ENCODE measurements around the gene HOMER2. TPM values are rescaled to one million over a fixed set of nuclear protein-coding genes. Genes with fewer than 3 reads are reported as not detected.

The HOMER2 gene
- total RNA-seq, 1 experiment from 2014 or later = 49.4 TPM

DNA sequence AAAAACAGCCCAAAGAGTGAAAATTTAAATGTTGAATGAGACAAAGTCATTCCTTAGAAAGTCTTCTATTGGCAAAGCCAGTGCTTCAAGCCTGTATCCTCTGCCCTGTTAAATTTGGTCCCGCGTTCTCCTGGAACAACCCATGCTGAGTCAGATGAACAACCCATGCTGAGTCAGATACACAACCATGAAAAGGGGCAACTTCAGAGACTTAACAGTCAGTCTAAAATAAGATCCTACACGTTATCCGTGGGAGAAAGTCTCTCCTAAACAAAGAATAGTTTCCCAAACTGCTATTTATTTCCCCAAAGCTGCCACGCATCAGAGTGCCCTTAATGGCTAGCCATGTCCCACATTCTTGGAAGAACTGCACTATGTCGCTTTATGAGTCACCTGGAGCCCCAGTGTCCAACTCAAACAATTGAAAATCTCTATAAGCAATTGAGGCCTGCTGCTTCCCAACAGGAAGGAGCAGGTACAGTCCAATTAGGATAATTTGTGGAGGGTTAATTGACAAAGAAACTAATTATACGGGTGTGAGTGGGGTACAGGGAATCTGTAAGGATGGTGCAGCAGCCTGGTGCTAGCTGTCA, 77.0 kb downstream of the HOMER2 start:
- Mint-ChIP-seq H3K4me1 (ENCODE audit: low read depth, unreplicated experiment) (no peaks in the 10 kb centered on the region), H3K27me3 (ENCODE audit: unreplicated experiment) (no peaks in the 10 kb centered on the region), H3K4me3 (ENCODE audit: low read depth, unreplicated experiment) (no peak overlapping the region), H3K27ac (ENCODE audit: unreplicated experiment) (no peak overlapping the region), H3K9me3 (ENCODE audit: low read depth, unreplicated experiment) (no peaks in the 10 kb centered on the region), H3K36me3 (ENCODE audit: insufficient read depth, unreplicated experiment) (no peaks in the 10 kb centered on the region)
- no TSS peak for BruUV-seq (replicated peaks)
- no peak for DNase-seq
- CTCF ChIA-PET = no interaction called here
- intact Hi-C loops (cut with micrococcal nuclease; ENCODE audit: unreplicated experiment) = loop anchor here (1.0 kb wide), 1 partner anchor 18 kb away; no protein-coding TSS in a partner anchor
- TF ChIP-seq, protein P1, sequence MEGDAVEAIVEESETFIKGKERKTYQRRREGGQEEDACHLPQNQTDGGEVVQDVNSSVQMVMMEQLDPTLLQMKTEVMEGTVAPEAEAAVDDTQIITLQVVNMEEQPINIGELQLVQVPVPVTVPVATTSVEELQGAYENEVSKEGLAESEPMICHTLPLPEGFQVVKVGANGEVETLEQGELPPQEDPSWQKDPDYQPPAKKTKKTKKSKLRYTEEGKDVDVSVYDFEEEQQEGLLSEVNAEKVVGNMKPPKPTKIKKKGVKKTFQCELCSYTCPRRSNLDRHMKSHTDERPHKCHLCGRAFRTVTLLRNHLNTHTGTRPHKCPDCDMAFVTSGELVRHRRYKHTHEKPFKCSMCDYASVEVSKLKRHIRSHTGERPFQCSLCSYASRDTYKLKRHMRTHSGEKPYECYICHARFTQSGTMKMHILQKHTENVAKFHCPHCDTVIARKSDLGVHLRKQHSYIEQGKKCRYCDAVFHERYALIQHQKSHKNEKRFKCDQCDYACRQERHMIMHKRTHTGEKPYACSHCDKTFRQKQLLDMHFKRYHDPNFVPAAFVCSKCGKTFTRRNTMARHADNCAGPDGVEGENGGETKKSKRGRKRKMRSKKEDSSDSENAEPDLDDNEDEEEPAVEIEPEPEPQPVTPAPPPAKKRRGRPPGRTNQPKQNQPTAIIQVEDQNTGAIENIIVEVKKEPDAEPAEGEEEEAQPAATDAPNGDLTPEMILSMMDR (IDR thresholded peaks at IDR 0.05; ENCODE audit: unreplicated experiment) = no peak

DNA sequence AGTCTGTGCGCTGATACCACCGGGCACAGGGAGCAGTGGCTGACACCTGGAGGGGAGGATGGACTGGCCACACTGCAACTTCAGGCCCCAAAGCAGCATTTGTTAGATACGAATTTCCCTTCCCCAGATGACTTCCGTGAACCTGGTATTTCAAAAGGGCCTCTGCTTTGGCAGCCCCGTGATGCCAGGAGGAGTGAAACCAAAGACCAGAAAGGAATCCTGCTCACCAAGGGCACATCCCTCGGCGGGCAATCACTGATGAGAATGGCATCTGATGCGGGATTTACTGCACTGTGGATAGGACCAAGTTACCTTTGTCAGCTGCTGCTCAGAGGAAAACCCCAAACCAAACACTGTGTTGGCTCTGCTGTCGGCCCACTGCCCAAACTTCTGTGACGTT, 77.6 kb downstream of the HOMER2 start:
- no peaks in the 10 kb centered on the region for H3K36me3 Mint-ChIP-seq (ENCODE audit: insufficient read depth, unreplicated experiment)
- no peaks in the 10 kb centered on the region for H3K4me1 Mint-ChIP-seq (ENCODE audit: low read depth, unreplicated experiment)
- CTCF ChIA-PET = interaction anchor here (1.1 kb wide), 1 partner anchor 127 kb away, joined by 3 read pairs; no protein-coding TSS in a partner anchor
- TF ChIP-seq, protein P1 (IDR thresholded peaks at IDR 0.05; ENCODE audit: unreplicated experiment) = no peak
- H3K27me3 Mint-ChIP-seq (ENCODE audit: unreplicated experiment) = no peaks in the 10 kb centered on the region
- no peak overlapping the region for H3K4me3 Mint-ChIP-seq (ENCODE audit: low read depth, unreplicated experiment)
- no TSS peak for BruUV-seq (replicated peaks)
- no peak overlapping the region for H3K27ac Mint-ChIP-seq (ENCODE audit: unreplicated experiment)
- no peak for DNase-seq
- intact Hi-C loops (cut with micrococcal nuclease; ENCODE audit: unreplicated experiment) = no loop called here
- H3K9me3 Mint-ChIP-seq (ENCODE audit: low read depth, unreplicated experiment) = no peaks in the 10 kb centered on the region

DNA sequence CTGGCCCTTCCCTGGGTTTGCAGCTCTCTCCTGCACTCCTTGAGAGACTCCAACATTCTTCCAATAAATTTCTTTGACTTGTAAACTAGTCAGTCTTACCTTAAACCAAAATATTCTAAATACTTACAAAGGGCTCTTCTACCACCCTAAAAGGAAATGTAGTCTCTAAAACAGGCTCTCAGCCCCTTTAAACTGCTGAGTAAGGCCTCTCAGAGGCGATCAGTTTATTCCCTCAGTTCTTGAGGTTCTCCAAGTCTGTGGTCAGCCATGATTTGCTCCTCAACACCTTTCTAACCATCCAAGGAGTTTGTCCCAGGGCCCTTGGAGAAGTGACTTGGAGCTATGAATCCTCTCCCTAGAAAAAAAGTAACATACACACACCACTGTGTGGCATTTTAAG, 78.3 kb downstream of the HOMER2 start:
- CTCF ChIA-PET = interaction anchor here (1.1 kb wide), 1 partner anchor 128 kb away, joined by 3 read pairs; no protein-coding TSS in a partner anchor
- Mint-ChIP-seq H3K36me3 (ENCODE audit: insufficient read depth, unreplicated experiment) (no peaks in the 10 kb centered on the region), H3K4me3 (ENCODE audit: low read depth, unreplicated experiment) (no peak overlapping the region), H3K4me1 (ENCODE audit: low read depth, unreplicated experiment) (no peaks in the 10 kb centered on the region), H3K27ac (ENCODE audit: unreplicated experiment) (no peak overlapping the region), H3K9me3 (ENCODE audit: low read depth, unreplicated experiment) (no peaks in the 10 kb centered on the region), H3K27me3 (ENCODE audit: unreplicated experiment) (no peaks in the 10 kb centered on the region)
- intact Hi-C loops (cut with micrococcal nuclease; ENCODE audit: unreplicated experiment) = no loop called here
- DNase-seq = no peak
- BruUV-seq (replicated peaks) = no TSS peak
- TF ChIP-seq, protein P1 (IDR thresholded peaks at IDR 0.05; ENCODE audit: unreplicated experiment) = no peak

DNA sequence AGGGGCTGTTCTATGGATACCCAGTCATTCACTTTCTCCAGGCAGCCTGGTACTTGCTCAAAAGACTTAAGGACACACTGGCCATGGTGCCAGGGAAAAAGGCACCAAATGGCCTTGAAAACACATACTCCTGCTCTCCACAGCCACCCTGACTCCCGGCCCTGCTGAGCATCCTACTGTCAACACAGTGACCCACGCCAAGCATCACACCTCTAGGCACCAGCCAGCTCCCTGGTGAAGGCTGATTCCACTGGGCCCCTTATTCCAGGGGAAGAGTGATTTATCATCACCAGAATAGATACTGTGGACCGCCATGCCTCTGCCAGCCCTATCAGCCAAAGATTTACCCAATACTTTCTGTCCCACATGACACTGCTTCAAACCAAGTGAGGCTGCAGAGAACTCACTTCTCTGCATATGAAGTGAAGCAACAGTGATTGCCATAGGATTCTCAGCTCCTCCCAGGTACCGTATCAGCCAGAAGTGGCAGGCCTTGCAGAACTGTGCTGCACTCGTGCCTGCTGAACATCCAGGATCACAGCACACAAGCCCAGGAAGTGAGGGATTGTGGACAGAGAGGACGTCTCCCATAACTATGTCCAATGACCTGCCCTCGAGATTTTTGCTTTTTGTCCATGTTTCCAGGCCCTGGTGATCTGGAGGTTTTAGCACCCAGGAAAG, 79.4 kb downstream of the HOMER2 start:
- DNase-seq = no peak
- CTCF ChIA-PET = no interaction called here
- Mint-ChIP-seq H3K4me3 (ENCODE audit: low read depth, unreplicated experiment) (no peak overlapping the region), H3K36me3 (ENCODE audit: insufficient read depth, unreplicated experiment) (no peaks in the 10 kb centered on the region), H3K4me1 (ENCODE audit: low read depth, unreplicated experiment) (no peaks in the 10 kb centered on the region), H3K27ac (ENCODE audit: unreplicated experiment) (no peak overlapping the region), H3K27me3 (ENCODE audit: unreplicated experiment) (no peaks in the 10 kb centered on the region), H3K9me3 (ENCODE audit: low read depth, unreplicated experiment) (no peaks in the 10 kb centered on the region)
- TF ChIP-seq, protein P1 (IDR thresholded peaks at IDR 0.05; ENCODE audit: unreplicated experiment) = no peak
- BruUV-seq (replicated peaks) = no TSS peak
- intact Hi-C loops (cut with micrococcal nuclease; ENCODE audit: unreplicated experiment) = no loop called here

All from Calu3 (cell line).